Measurements from ENCODE around the gene DLGAP4. TPM values are rescaled to one million over a fixed set of nuclear protein-coding genes. Genes with fewer than 3 reads are reported as not detected.

Gene DLGAP4
- total and polyA plus RNA-seq, 9 of the 15 experiments (the other 6 are each of a cell fraction or from before 2014, with no cell fraction given) = 0.31 to 34.1 (median 4.5) TPM

DNA sequence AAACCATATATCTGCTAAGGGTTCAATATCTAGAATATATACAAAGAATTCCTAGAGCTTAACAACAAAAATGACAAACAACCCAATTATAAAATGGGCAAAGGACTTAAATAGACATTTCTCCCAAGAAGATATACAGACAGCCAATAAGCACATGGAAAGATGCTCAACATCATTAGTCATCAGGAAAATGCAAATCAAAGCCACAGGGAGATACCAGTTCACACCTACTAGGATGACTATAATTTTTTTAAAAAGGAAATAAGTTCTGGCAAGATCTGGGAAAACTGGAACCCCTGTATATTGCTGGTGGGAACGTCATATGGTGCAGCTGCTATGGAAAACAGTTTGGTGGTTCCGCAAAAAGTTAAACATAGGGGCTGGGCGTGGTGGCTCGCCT is 119.0 kb downstream of the DLGAP4 start (continued):
- TF ChIP-seq, protein P1, sequence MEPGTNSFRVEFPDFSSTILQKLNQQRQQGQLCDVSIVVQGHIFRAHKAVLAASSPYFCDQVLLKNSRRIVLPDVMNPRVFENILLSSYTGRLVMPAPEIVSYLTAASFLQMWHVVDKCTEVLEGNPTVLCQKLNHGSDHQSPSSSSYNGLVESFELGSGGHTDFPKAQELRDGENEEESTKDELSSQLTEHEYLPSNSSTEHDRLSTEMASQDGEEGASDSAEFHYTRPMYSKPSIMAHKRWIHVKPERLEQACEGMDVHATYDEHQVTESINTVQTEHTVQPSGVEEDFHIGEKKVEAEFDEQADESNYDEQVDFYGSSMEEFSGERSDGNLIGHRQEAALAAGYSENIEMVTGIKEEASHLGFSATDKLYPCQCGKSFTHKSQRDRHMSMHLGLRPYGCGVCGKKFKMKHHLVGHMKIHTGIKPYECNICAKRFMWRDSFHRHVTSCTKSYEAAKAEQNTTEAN (CRISPR knock-in tag; IDR thresholded peaks at IDR 0.05) = no peak
- TF ChIP-seq, protein P2, sequence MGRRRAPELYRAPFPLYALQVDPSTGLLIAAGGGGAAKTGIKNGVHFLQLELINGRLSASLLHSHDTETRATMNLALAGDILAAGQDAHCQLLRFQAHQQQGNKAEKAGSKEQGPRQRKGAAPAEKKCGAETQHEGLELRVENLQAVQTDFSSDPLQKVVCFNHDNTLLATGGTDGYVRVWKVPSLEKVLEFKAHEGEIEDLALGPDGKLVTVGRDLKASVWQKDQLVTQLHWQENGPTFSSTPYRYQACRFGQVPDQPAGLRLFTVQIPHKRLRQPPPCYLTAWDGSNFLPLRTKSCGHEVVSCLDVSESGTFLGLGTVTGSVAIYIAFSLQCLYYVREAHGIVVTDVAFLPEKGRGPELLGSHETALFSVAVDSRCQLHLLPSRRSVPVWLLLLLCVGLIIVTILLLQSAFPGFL (CRISPR knock-in tag; IDR thresholded peaks at IDR 0.05) = no peak
- TF ChIP-seq, protein P3, sequence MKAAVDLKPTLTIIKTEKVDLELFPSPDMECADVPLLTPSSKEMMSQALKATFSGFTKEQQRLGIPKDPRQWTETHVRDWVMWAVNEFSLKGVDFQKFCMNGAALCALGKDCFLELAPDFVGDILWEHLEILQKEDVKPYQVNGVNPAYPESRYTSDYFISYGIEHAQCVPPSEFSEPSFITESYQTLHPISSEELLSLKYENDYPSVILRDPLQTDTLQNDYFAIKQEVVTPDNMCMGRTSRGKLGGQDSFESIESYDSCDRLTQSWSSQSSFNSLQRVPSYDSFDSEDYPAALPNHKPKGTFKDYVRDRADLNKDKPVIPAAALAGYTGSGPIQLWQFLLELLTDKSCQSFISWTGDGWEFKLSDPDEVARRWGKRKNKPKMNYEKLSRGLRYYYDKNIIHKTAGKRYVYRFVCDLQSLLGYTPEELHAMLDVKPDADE (conservative IDR thresholded peaks at IDR 0.05; ENCODE audit: control insufficient read depth, low read depth, low read length) = no peak
- TF ChIP-seq, protein P4, sequence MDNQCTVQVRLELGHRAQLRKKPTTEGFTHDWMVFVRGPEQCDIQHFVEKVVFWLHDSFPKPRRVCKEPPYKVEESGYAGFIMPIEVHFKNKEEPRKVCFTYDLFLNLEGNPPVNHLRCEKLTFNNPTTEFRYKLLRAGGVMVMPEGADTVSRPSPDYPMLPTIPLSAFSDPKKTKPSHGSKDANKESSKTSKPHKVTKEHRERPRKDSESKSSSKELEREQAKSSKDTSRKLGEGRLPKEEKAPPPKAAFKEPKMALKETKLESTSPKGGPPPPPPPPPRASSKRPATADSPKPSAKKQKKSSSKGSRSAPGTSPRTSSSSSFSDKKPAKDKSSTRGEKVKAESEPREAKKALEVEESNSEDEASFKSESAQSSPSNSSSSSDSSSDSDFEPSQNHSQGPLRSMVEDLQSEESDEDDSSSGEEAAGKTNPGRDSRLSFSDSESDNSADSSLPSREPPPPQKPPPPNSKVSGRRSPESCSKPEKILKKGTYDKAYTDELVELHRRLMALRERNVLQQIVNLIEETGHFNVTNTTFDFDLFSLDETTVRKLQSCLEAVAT (IDR thresholded peaks at IDR 0.05) = no peak
- TF ChIP-seq, protein P5, sequence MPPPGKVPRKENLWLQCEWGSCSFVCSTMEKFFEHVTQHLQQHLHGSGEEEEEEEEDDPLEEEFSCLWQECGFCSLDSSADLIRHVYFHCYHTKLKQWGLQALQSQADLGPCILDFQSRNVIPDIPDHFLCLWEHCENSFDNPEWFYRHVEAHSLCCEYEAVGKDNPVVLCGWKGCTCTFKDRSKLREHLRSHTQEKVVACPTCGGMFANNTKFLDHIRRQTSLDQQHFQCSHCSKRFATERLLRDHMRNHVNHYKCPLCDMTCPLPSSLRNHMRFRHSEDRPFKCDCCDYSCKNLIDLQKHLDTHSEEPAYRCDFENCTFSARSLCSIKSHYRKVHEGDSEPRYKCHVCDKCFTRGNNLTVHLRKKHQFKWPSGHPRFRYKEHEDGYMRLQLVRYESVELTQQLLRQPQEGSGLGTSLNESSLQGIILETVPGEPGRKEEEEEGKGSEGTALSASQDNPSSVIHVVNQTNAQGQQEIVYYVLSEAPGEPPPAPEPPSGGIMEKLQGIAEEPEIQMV (tag; conservative IDR thresholded peaks at IDR 0.05; ENCODE audit: low read depth) = no peak
- TF ChIP-seq SP1 (CRISPR knock-in tag; IDR thresholded peaks at IDR 0.05) (no peak), ASH1L (IDR thresholded peaks at IDR 0.05; ENCODE audit: borderline replicate concordance, low read depth, partially characterized antibody) (no peak)
- TF ChIP-seq, protein P6, sequence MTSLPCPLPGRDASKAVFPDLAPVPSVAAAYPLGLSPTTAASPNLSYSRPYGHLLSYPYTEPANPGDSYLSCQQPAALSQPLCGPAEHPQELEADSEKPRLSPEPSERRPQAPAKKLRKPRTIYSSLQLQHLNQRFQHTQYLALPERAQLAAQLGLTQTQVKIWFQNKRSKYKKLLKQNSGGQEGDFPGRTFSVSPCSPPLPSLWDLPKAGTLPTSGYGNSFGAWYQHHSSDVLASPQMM (CRISPR knock-in tag; IDR thresholded peaks at IDR 0.05) = no peak

All from K562 (cell line).